ENCODE results near the gene IFNAR1. TPM values are rescaled to one million over a fixed set of nuclear protein-coding genes. Genes with fewer than 3 reads are reported as not detected.

The IFNAR1 gene
- total and polyA plus RNA-seq, 7 donors: 10.4 to 31.6 (median 17.5) TPM

DNA sequence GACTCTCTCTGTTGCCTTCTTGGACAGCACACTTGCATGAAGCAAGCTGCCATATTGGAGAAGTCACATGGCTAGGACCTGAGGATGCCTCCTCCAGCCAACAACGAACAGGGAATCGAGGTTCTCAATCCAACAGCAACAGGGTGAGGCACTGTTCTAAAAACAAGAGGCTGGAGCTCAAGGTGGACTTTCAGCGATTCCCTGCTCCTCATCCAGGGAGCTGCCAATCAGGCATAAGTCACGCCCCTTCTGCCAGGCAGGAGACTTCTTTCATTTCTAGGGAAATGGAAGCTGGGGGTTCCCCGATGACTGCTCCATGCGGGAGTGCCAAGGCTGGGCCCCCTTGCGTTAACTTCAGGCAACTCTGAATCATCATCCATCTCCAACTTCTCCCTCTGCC lies 22.7 kb upstream of the IFNAR1 start:
- Histone ChIP-seq H3K36me3 (ENCODE audit: insufficient read depth in 1 of 2, low read depth in 1 of 2) (peaks cover 0 to 2% of the 10 kb centered on the region in 2 donors), H3K4me3 (no peak overlapping the region), H3K27me3 (ENCODE audit: insufficient read depth in 3 of 3, low read length in 2 of 3) (no peaks in the 10 kb centered on the region), H3K27ac (no peak overlapping the region), H3K9me3 (no peaks in the 10 kb centered on the region), H3K4me1 (no peaks in the 10 kb centered on the region)
- no peak for DNase-seq
- no peak for ATAC-seq
- WGBS, 3 donors: 80 to 93% (median 92%) methylated on average over 7 of the region's 7 CpGs
- TF ChIP-seq, protein P1, sequence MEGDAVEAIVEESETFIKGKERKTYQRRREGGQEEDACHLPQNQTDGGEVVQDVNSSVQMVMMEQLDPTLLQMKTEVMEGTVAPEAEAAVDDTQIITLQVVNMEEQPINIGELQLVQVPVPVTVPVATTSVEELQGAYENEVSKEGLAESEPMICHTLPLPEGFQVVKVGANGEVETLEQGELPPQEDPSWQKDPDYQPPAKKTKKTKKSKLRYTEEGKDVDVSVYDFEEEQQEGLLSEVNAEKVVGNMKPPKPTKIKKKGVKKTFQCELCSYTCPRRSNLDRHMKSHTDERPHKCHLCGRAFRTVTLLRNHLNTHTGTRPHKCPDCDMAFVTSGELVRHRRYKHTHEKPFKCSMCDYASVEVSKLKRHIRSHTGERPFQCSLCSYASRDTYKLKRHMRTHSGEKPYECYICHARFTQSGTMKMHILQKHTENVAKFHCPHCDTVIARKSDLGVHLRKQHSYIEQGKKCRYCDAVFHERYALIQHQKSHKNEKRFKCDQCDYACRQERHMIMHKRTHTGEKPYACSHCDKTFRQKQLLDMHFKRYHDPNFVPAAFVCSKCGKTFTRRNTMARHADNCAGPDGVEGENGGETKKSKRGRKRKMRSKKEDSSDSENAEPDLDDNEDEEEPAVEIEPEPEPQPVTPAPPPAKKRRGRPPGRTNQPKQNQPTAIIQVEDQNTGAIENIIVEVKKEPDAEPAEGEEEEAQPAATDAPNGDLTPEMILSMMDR (IDR thresholded peaks at IDR 0.05): no peak
- intact Hi-C loops (cut with DNase I): no loop called here

GRCh38 chr21:33302796-33303195 lies 22.0 kb upstream of the IFNAR1 start:
- 93 to 95% (median 94%) methylated on average over 7 of the region's 7 CpGs for WGBS, 3 donors
- H3K27ac ChIP-seq: no peak overlapping the region

DNA sequence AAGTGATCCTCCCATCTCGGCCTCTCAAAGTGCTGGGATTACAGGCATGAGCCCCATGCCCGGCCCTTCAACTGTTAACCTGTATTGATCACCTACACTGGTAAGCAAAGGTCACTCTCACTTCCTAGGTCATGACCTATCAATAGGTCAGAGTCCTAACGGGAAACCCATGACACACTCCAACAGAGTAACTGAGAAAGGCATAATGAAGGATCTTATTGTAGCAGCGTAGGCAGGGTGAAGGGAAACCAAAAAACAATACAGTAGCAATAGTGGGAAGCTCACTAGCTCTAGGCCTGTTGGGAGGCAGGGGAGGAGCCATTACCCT lies 19.5 kb upstream of the IFNAR1 start:
- no peaks in the 10 kb centered on the region for H3K4me1 ChIP-seq
- 90 to 98% (median 94%) methylated on average over 4 of the region's 4 CpGs for WGBS, 3 donors
- TF ChIP-seq, protein P1 (IDR thresholded peaks at IDR 0.05): no peak

More at GRCh38 chr21:33302796-33303195, 22.0 kb upstream of the IFNAR1 start:
- ATAC-seq: no peak
- H3K36me3 ChIP-seq (ENCODE audit: insufficient read depth in 1 of 2, low read depth in 1 of 2): no peaks in the 10 kb centered on the region
- no peaks in the 10 kb centered on the region for H3K4me1 ChIP-seq
- H3K9me3 ChIP-seq: no peaks in the 10 kb centered on the region
- TF ChIP-seq, protein P1 (IDR thresholded peaks at IDR 0.05): no peak
- no peaks in the 10 kb centered on the region for H3K27me3 ChIP-seq (ENCODE audit: insufficient read depth in 3 of 3, low read length in 2 of 3)
- DNase-seq: no peak
- H3K4me3 ChIP-seq: no peak overlapping the region
- intact Hi-C loops (cut with DNase I): no loop called here

DNA sequence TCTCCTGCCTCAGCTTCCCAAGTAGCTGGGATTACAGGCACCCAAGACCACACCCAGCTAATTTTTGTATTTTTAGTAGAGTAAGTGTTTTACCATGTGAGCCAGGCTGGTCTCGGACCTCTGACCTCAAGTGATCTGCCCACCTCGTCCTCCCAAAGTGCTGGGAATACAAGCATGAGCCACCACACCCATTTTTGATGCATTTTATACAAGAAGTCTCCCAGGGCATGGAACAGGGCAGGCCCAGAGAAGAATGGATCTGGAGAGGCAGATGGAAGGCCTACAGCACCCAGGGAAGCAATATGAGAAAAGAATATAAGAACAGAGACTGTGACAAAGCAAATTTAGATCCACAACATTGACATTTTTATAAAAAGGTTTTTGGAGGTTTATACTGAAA lies 18.8 kb upstream of the IFNAR1 start:
- Histone ChIP-seq H3K9me3 (no peaks in the 10 kb centered on the region), H3K4me3 (no peak overlapping the region), H3K4me1 (no peaks in the 10 kb centered on the region), H3K36me3 (ENCODE audit: insufficient read depth in 1 of 2, low read depth in 1 of 2) (no peaks in the 10 kb centered on the region), H3K27me3 (ENCODE audit: insufficient read depth in 3 of 3, low read length in 2 of 3) (no peaks in the 10 kb centered on the region), H3K27ac (no peak overlapping the region)
- ATAC-seq (no peak), DNase-seq (no peak)
- intact Hi-C loops (cut with DNase I): no loop called here
- TF ChIP-seq, protein P1 (IDR thresholded peaks at IDR 0.05): no peak
- 81 to 89% (median 89%) methylated on average over 2 of the region's 2 CpGs for WGBS, 3 donors

More for the DNA sequence above, 19.5 kb upstream of the IFNAR1 start:
- no peak overlapping the region for H3K27ac ChIP-seq
- intact Hi-C loops (cut with DNase I): no loop called here
- no peak for DNase-seq
- ATAC-seq: no peak
- no peak overlapping the region for H3K4me3 ChIP-seq
- no peaks in the 10 kb centered on the region for H3K36me3 ChIP-seq (ENCODE audit: insufficient read depth in 1 of 2, low read depth in 1 of 2)
- no peaks in the 10 kb centered on the region for H3K27me3 ChIP-seq (ENCODE audit: insufficient read depth in 3 of 3, low read length in 2 of 3)
- H3K9me3 ChIP-seq: no peaks in the 10 kb centered on the region
